Panc1 (cell line): ENCODE measurements around the gene CALML4.

Experiments
- POLR2AphosphoS5 ChIP-seq: IDR thresholded peaks from 2 replicates; pipeline ENCODE4 v1.6.1; 2012; ENCODE audit warnings: mild to moderate bottlenecking, low read depth, low read length, moderate library complexity
- TF ChIP-seq, protein P1 (sequence below), 2 experiments: IDR thresholded peaks; 2 replicates each; pipeline ENCODE4 v1.6.1; 2011 to 2012; ENCODE audit warnings: low read depth in 2 of 2, control low read depth in 1 of 2, low read length in 1 of 2, mild to moderate bottlenecking in 1 of 2, moderate library complexity in 1 of 2; ENCODE audit not compliant: insufficient read depth in 1 of 2
- TF ChIP-seq, protein P2 (sequence below): fragments of 450-650 bp; IDR thresholded peaks from 2 replicates; pipeline ENCODE4 v1.5.1; 2017; ENCODE audit warnings: mild to moderate bottlenecking

DNA sequence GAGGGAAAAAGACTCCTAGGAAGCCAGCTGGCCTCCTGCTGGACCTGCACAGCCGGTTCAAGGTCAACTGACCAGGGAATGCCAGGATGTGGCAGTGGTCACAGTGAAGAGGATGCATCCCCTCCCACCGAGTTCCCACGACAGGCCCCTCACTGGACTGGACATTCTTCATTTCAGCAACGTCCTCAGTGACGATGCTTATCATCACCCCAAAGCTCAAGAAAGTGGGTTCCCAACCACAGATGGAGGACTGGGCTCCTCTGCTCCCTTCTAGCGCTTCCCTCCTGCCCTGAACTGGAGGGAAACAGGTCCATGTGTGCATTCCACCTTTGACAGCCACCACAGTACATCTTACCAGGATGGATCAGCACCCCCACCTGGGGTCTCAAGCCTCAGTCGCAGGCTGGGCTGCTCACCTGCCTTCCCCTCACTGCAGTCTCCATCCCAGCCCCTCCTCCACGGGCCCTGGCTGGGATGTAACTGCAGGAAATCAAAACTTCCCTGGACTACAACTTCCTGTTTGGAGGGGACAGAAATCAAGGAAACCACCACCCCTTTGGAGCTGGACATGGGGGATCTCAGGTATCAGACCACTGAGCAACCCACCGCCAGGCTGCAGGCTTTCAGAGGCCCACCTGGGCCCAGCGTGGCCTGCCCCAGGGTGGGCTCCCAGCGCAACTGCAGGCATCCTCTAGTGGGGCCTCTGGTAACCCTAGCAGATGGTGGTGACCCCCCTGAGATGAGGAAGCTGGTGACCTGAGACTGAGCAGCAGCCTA is 7.3 kb downstream of the CALML4 start:
- TF ChIP-seq, protein P1, sequence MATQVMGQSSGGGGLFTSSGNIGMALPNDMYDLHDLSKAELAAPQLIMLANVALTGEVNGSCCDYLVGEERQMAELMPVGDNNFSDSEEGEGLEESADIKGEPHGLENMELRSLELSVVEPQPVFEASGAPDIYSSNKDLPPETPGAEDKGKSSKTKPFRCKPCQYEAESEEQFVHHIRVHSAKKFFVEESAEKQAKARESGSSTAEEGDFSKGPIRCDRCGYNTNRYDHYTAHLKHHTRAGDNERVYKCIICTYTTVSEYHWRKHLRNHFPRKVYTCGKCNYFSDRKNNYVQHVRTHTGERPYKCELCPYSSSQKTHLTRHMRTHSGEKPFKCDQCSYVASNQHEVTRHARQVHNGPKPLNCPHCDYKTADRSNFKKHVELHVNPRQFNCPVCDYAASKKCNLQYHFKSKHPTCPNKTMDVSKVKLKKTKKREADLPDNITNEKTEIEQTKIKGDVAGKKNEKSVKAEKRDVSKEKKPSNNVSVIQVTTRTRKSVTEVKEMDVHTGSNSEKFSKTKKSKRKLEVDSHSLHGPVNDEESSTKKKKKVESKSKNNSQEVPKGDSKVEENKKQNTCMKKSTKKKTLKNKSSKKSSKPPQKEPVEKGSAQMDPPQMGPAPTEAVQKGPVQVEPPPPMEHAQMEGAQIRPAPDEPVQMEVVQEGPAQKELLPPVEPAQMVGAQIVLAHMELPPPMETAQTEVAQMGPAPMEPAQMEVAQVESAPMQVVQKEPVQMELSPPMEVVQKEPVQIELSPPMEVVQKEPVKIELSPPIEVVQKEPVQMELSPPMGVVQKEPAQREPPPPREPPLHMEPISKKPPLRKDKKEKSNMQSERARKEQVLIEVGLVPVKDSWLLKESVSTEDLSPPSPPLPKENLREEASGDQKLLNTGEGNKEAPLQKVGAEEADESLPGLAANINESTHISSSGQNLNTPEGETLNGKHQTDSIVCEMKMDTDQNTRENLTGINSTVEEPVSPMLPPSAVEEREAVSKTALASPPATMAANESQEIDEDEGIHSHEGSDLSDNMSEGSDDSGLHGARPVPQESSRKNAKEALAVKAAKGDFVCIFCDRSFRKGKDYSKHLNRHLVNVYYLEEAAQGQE (IDR thresholded peaks at IDR 0.05; ENCODE audit: insufficient read depth in 1 of 2, low read depth in 2 of 2, low read length in 1 of 2), result no peak
- TF ChIP-seq, protein P2, sequence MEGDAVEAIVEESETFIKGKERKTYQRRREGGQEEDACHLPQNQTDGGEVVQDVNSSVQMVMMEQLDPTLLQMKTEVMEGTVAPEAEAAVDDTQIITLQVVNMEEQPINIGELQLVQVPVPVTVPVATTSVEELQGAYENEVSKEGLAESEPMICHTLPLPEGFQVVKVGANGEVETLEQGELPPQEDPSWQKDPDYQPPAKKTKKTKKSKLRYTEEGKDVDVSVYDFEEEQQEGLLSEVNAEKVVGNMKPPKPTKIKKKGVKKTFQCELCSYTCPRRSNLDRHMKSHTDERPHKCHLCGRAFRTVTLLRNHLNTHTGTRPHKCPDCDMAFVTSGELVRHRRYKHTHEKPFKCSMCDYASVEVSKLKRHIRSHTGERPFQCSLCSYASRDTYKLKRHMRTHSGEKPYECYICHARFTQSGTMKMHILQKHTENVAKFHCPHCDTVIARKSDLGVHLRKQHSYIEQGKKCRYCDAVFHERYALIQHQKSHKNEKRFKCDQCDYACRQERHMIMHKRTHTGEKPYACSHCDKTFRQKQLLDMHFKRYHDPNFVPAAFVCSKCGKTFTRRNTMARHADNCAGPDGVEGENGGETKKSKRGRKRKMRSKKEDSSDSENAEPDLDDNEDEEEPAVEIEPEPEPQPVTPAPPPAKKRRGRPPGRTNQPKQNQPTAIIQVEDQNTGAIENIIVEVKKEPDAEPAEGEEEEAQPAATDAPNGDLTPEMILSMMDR, result no peak
- TF ChIP-seq POLR2AphosphoS5, result no peak
